Activated B cell treated with CpG ODN at 0.5 μM for 24 hours (primary cell): Measurements from ENCODE around the gene RTEL1. TPM values are rescaled to one million over a fixed set of nuclear protein-coding genes. Genes with fewer than 3 reads are reported as not detected.

Experiments
- ATAC-seq: fragments of 200-7000 bp; cut with Tn5 transposase; one replicate; pipeline ENCODE4 v1.10.0; 2021; ENCODE audit warnings: low read depth, mild to moderate bottlenecking, moderate library complexity
- CTCF ChIA-PET: fragments of 350-600 bp; sonication (Branson Sonifier 250); formaldehyde crosslinking; loops from one replicate; lab custom pipeline; 2021; ENCODE audit warnings: antibody characterized with exemption; lab: Charles Lee
- POLR2A ChIA-PET: fragments of 350-600 bp; sonication (Branson Sonifier 250); formaldehyde crosslinking; loops from one replicate; lab custom pipeline; 2021; ENCODE audit warnings: antibody characterized with exemption; lab: Charles Lee
- DNase-seq: peaks from one replicate; pipeline ENCODE4 v3.0.0; 2022
- H3K27ac Mint-ChIP-seq: one replicate; pipeline ENCODE4 v1.8.0; 2020; ENCODE audit warnings: mixed read lengths
- H3K27me3 Mint-ChIP-seq: one replicate; pipeline ENCODE4 v1.8.0; 2021; ENCODE audit warnings: mixed read lengths
- H3K36me3 Mint-ChIP-seq: one replicate; pipeline ENCODE4 v1.8.0; 2021; ENCODE audit warnings: low read depth, mixed read lengths
- H3K4me1 Mint-ChIP-seq: one replicate; pipeline ENCODE4 v1.8.0; 2021; ENCODE audit warnings: mixed read lengths
- H3K4me3 Mint-ChIP-seq: one replicate; pipeline ENCODE4 v1.8.0; 2020; ENCODE audit warnings: mild to moderate bottlenecking, mixed read lengths
- H3K9me3 Mint-ChIP-seq: one replicate; pipeline ENCODE4 v1.8.0; 2020; ENCODE audit warnings: mixed read lengths
- intact Hi-C: fragments of 100-400 bp; cut with micrococcal nuclease; formaldehyde crosslinking; loops from one replicate; pipeline ENCODE4 v1.15.1; 2024
- total RNA-seq: library from RNA; stranded (reverse); gene quantifications from 2 replicates; pipeline ENCODE4 v1.2.3, GENCODE V29; 2022
- TF ChIP-seq, protein P1 (sequence below): fragments of 200-600 bp; IDR thresholded peaks from one replicate; pipeline ENCODE4 v1.8.0; 2022; ENCODE audit warnings: antibody characterized with exemption, mild to moderate bottlenecking

Gene RTEL1
- total RNA-seq, 1 donor from 2014 or later, result 33.8 TPM

GRCh38 chr20:63688228-63689045, 30.3 kb downstream of the RTEL1 start:
- Mint-ChIP-seq H3K36me3 (no peaks in the 10 kb centered on the region), H3K9me3 (no peaks in the 10 kb centered on the region), H3K4me3 (no peak overlapping the region), H3K4me1 (peaks cover 4% of the 10 kb centered on the region), H3K27ac (no peak overlapping the region), H3K27me3 (no peaks in the 10 kb centered on the region)
- TF ChIP-seq, protein P1, sequence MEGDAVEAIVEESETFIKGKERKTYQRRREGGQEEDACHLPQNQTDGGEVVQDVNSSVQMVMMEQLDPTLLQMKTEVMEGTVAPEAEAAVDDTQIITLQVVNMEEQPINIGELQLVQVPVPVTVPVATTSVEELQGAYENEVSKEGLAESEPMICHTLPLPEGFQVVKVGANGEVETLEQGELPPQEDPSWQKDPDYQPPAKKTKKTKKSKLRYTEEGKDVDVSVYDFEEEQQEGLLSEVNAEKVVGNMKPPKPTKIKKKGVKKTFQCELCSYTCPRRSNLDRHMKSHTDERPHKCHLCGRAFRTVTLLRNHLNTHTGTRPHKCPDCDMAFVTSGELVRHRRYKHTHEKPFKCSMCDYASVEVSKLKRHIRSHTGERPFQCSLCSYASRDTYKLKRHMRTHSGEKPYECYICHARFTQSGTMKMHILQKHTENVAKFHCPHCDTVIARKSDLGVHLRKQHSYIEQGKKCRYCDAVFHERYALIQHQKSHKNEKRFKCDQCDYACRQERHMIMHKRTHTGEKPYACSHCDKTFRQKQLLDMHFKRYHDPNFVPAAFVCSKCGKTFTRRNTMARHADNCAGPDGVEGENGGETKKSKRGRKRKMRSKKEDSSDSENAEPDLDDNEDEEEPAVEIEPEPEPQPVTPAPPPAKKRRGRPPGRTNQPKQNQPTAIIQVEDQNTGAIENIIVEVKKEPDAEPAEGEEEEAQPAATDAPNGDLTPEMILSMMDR, result no peak
- intact Hi-C loops, result no loop called here
- ChIA-PET CTCF (no interaction called here), POLR2A (interaction anchor here (0.6 kb wide), 1 partner anchor 19 kb away, joined by 3 read pairs; no protein-coding TSS in a partner anchor)
- DNase-seq (no peak), ATAC-seq (no peak)

DNA sequence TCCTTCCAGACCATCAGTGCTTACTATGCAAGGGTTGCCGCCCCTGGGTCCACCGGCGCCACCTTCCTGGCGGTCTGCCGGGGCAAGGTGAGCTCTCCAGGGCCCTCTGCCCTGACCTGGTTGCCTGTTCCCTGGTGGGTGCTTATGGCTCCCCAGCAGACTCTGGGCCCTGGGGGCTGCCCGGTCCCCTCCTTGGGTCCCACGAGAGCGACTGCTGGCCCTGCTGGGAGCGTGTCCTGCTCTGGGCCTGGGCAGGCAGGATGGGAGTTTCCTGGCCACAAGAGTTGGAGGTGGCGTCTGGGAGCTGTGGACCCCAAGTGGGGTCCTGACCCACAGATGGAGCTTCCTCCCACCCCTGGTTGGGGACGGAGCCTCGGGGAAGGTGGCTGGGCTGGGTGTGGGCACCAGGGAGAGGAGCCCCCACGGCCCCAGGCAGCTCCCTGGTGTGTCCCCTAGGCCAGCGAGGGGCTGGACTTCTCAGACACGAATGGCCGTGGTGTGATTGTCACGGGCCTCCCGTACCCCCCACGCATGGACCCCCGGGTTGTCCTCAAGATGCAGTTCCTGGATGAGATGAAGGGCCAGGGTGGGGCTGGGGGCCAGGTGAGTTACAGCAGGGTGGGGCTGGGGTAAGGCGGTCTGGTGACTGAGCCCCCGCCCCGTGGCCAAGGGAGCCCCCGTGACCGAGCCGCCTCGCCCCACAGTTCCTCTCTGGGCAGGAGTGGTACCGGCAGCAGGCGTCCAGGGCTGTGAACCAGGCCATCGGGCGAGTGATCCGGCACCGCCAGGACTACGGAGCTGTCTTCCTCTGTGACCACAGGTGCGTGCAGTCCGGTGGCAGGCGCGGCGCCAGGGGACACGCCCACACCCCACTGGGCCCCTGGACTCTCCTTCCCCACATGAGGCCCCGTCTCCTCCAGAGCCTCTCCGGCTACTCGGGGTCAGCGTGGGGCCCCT, 31.2 kb downstream of the RTEL1 start:
- Mint-ChIP-seq H3K4me1 (peaks cover 4% of the 10 kb centered on the region), H3K27ac (no peak overlapping the region), H3K27me3 (no peaks in the 10 kb centered on the region), H3K36me3 (peaks cover 4% of the 10 kb centered on the region), H3K9me3 (no peaks in the 10 kb centered on the region), H3K4me3 (no peak overlapping the region)
- CTCF ChIA-PET, result no interaction called here
- ATAC-seq, result no peak
- TF ChIP-seq, protein P1, result no peak
- intact Hi-C loops, result no loop called here
- no peak for DNase-seq
- POLR2A ChIA-PET, result interaction anchor here (0.6 kb wide), 1 partner anchor 18 kb away, joined by 3 read pairs; no protein-coding TSS in a partner anchor

- DNase-seq, result no peak
- POLR2A ChIA-PET, result interaction anchor here (0.6 kb wide), 1 partner anchor 147 kb away, joined by 3 read pairs; no protein-coding TSS in a partner anchor
These were observed 32.1 kb downstream of the RTEL1 start for GRCh38 chr20:63690003-63690897.

DNA sequence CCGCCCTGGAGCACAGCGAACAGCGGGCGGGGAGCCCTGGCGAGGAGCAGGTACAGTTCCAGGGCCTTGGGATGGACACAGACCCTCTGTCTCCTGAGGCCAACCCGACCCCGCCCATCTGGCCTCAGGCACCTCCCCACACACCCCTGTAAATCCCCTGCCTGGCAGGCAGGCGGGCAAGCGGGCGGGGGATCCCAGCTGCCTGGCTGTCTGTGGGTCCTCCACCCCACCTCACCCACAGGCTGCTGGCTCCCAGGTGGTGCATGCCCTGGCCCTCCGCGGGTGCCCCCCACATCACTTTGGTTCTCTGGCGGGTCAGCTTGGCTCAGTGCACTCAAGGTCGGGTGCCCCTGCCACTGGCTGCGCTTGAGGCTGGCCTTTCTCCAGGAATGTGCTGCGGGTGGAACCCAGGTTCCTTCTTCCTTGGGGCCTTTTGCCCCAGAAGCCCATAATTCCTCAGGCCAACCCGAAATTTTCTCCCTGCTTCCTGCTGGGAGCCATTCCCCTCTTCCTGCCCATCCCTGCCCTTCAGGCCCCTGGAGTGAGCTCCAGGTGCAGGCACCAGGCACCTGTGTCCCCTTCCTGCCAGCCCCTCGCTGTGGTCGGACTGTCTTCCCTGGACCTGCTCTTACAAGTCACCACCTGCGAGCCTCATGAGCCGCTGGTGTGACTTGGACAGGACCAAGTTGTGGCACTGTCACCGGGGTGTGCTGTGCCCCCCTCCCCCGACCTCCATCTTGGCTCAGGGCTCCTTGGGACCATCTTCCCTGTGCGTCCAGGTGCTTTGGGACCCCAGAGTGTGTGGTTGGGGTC, 33.0 kb downstream of the RTEL1 start:
- intact Hi-C loops, result no loop called here
- DNase-seq, result no peak

More at GRCh38 chr20:63690003-63690897, 32.1 kb downstream of the RTEL1 start:
- Mint-ChIP-seq H3K27me3 (no peaks in the 10 kb centered on the region), H3K27ac (no peak overlapping the region), H3K9me3 (no peaks in the 10 kb centered on the region), H3K4me1 (peaks cover 4% of the 10 kb centered on the region), H3K4me3 (no peak overlapping the region), H3K36me3 (peaks cover 4% of the 10 kb centered on the region)
- intact Hi-C loops, result no loop called here
- CTCF ChIA-PET, result no interaction called here
- TF ChIP-seq, protein P1, result no peak
- no peak for ATAC-seq

More for the DNA sequence above, 33.0 kb downstream of the RTEL1 start:
- Mint-ChIP-seq H3K4me1 (peaks cover 6% of the 10 kb centered on the region), H3K9me3 (no peaks in the 10 kb centered on the region), H3K27me3 (no peaks in the 10 kb centered on the region), H3K27ac (no peak overlapping the region), H3K4me3 (no peak overlapping the region), H3K36me3 (peaks cover 4% of the 10 kb centered on the region)
- ChIA-PET POLR2A (interaction anchor here (0.6 kb wide), 1 partner anchor 148 kb away, joined by 3 read pairs; no protein-coding TSS in a partner anchor), CTCF (no interaction called here)
- TF ChIP-seq, protein P1, result no peak
- no peak for ATAC-seq
